RKO (cell line): ENCODE data around the gene AP1M2.
"Not testable (repeated sequence)": the region's sequence is repeated elsewhere in the genome, so short reads cannot be mapped to it uniquely, and the experiment has no call there.

ENCODE experiments used
- DNase-seq: peaks from one replicate; pipeline ENCODE4 v3.0.0-alpha.2; 2016; ENCODE audit warnings: low spot score

AP1M2 gene

GRCh38 chr19:10601999-10602329 lies 14.9 kb upstream of the AP1M2 start:
- no peak for DNase-seq

DNA sequence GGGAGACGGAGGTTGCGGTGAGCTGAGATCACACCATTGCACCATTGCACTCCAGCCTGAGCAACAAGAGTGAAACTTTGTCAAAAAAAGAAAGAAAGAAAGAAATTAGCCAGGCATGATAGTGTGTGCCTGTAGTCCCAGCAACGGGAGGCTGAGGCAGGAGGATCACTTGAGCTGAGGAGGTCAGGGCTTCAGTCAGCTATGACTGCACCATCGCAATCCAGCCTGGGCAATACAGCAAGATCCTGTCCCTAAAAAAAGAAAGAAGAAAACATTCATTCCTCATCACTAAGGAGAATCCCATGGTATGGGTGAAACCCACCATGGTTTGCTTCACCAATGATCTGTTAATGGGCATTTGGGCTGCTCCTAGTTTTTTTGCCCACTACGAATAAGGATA lies 13.0 kb upstream of the AP1M2 start:
- DNase-seq, result no peak

GRCh38 chr19:10593820-10594637 lies 6.9 kb upstream of the AP1M2 start:
- DNase-seq, result no peak

- DNase-seq, result no peak
These were observed 6.0 kb upstream of the AP1M2 start for GRCh38 chr19:10593148-10593547.

GRCh38 chr19:10587839-10588150 lies 683 bp upstream of the AP1M2 start:
- no peak for DNase-seq

GRCh38 chr19:10586396-10586795 lies 716 bp downstream of the AP1M2 start:
- no peak for DNase-seq

DNA sequence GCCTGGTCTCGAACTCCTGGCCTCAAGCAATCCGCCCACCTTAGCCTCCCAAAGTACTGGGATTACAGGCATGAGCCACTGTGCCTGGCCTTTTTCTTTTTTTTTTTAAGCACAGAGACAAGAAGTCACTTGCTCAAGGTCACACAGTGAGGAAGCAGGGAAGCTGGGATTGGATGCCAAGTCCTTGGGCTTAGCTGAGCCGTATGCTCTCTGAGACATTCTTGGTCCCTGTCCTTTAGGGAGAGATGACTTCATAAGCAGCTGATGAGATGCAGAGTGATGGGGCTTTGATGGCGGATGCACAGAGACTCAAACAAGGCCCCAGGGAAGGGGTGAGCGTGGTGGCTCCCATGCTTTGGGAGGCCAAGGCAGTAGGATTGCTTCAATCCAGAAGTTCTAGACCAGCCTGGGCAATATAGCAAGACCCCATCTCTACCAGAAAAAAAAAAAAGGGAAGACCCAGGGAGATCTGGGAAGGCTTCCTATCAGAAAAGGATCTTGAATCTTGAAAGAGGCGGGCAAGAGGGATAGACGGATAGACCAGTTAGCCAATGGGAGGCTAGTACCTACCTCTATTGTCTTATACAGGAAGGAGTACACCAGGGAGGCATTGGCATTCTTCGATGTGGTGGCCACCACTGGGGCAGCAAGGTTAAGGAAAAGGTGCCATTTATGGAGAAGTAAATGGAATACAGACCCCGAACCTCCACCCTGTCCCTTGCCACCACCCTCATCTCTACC lies 3.9 kb downstream of the AP1M2 start:
- no peak for DNase-seq

DNA sequence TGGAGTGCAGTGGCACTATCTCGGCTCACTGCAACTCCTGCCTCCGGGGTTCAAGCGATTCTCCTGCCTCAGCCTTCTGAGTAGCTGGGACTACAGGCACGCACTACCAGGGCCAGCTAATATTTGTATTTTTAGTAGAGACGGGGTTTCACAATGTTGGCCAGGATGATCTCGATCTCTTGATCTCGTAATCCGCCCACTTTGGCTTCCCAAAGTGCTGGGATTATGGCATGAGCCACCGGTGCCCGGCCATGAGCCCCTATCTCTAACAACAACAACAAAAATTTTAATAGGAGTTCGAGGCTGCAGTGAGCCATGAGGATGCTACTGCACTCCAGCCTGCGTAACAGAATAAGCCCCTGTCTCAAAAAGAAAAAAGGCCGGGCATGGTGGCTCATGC lies 5.0 kb downstream of the AP1M2 start:
- no peak for DNase-seq

GRCh38 chr19:10580979-10581631 lies 6.0 kb downstream of the AP1M2 start:
- peak; percentile 95 for DNase-seq

DNA sequence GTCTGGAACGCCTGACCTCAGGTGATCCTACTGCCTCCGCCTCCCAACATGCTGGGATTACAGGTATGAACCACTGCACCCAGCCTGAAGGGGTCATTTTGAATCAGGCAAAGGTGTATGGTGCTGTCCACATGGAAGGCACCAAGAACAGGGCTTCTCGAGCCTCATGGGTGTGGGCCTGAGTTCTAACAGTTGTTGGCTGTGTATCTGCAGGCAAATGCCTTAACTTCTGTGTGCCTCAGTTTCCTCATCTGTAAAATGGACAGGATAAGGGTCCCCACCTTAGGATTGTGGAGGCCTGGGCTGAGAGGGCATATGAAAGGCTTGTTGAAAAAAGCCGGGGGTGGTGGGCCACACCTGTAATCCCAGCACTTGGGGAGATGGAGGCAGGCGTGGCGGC lies 9.2 kb downstream of the AP1M2 start:
- DNase-seq, result no peak

GRCh38 chr19:10575011-10575716 lies 11.9 kb downstream of the AP1M2 start:
- DNase-seq, result no peak

GRCh38 chr19:10574462-10574861 lies 12.7 kb downstream of the AP1M2 start:
- no peak for DNase-seq

- DNase-seq, result not testable (repeated sequence)
These were observed 13.3 kb downstream of the AP1M2 start for GRCh38 chr19:10573793-10574192.

GRCh38 chr19:10568826-10569651 lies 18.1 kb downstream of the AP1M2 start, which contains the start of gene CDKN2D:
Gene CDKN2D, minus strand, starts transcription at chr19:10568979. Its CDS starts 326 bp downstream, at chr19:10568653.
- peak; percentile 99 for DNase-seq

- DNase-seq, result peak; percentile 42
These were observed 18.9 kb downstream of the AP1M2 start for GRCh38 chr19:10568062-10568825.

GRCh38 chr19:10567656-10568055 lies 19.5 kb downstream of the AP1M2 start:
- no peak for DNase-seq

DNA sequence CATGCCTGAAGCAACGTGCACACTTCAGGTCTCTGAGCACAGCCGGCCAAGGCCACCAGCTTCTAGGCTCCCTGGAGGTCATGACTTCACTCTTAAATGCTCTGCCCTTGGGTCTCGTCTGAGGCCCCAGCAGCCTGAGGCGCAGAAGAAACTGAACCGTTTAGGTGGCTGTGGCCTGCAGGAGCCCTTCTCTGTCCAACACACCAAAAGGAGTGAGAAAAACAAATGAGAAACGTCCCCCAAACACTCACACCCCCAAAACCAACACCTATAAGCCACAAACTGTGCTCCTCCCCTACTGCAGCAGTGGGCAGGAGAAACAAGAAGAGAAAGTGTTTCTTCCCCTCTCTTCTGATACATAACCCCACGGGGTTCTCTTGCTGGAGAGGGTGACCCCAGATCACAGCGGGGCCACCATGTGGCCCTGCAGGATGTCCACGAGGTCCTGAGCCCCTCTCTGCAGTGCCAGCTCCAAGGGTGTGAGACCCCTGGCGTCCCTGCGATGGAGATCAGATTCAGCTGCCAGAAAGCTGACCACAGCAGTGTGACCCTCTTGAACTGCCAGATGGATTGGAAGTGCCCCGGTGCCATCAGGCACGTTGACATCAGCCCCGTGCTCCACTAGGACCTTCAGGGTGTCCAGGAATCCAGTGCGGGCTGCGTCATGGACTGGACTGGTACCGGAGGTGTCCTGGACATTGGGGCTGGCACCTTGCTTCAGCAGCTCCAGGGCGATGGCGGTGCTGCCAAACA lies 20.3 kb downstream of the AP1M2 start:
- DNase-seq, result no peak

DNA sequence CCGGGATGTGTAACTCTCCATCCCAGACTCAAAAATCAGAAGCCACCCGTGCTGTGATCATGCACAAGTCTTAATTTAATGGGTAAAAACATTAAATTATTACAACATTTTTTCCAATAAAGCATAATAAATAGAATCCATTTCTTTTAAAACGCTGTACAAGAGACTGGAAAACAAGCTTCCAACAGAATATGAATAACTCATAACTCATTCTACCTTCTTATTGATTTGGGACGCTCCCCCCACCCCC lies 20.8 kb downstream of the AP1M2 start:
- no peak for DNase-seq

GRCh38 chr19:10565567-10566407 lies 21.3 kb downstream of the AP1M2 start, which contains the start of gene KRI1:
Gene KRI1, minus strand, starts transcription at chr19:10566010. Its CDS starts 11 bp downstream, at chr19:10565999.
- DNase-seq, result peak; percentile 97
